ENCODE measurements around the gene HOXA4.
A peak's percentile ranks its signal among the peaks of the same experiment; 100 is the strongest.

Gene HOXA4

GRCh38 chr7:27147199-27148030, 16.9 kb upstream of the HOXA4 start, which contains the start of gene HOXA6:
Gene HOXA6 (minus strand): TSS chr7:27147774. CDS start chr7:27147749, 25 bp downstream.
- no peak for DNase-seq (ENCODE audit: low spot score)

- no peak for DNase-seq (ENCODE audit: low spot score)
Measured at GRCh38 chr7:27146491-27147198, 16.1 kb upstream of the HOXA4 start.

GRCh38 chr7:27145914-27146412, 15.4 kb upstream of the HOXA4 start:
- no peak for DNase-seq (ENCODE audit: low spot score)

GRCh38 chr7:27145165-27145913, 14.8 kb upstream of the HOXA4 start:
- no peak for DNase-seq (ENCODE audit: low spot score)

- DNase-seq (ENCODE audit: low spot score): no peak
Measured at GRCh38 chr7:27144781-27145164, 14.2 kb upstream of the HOXA4 start.

- no peak for DNase-seq (ENCODE audit: low spot score)
Measured at GRCh38 chr7:27143950-27144780, 13.6 kb upstream of the HOXA4 start.

- DNase-seq (ENCODE audit: low spot score): peak; percentile 99
Measured at GRCh38 chr7:27143023-27143949, 12.7 kb upstream of the HOXA4 start, which contains the start of gene HOXA5. Gene HOXA5 (minus strand): TSS chr7:27143681. CDS start chr7:27143607, 74 bp downstream.

GRCh38 chr7:27142580-27143022, 12.0 kb upstream of the HOXA4 start:
- no peak for DNase-seq (ENCODE audit: low spot score)

- peak; percentile 91 for DNase-seq (ENCODE audit: low spot score)
Measured at GRCh38 chr7:27141923-27142579, 11.5 kb upstream of the HOXA4 start.

- DNase-seq (ENCODE audit: low spot score): no peak
Measured at GRCh38 chr7:27141137-27141922, 10.8 kb upstream of the HOXA4 start.

GRCh38 chr7:27140126-27140857, 9.7 kb upstream of the HOXA4 start:
- peak; percentile 70 for DNase-seq (ENCODE audit: low spot score)

- no peak for DNase-seq (ENCODE audit: low spot score)
Measured at GRCh38 chr7:27139334-27140125, 9.0 kb upstream of the HOXA4 start.

- DNase-seq (ENCODE audit: low spot score): no peak
Measured at GRCh38 chr7:27138985-27139333, 8.4 kb upstream of the HOXA4 start.

- no peak for DNase-seq (ENCODE audit: low spot score)
Measured at GRCh38 chr7:27138472-27138871, 7.9 kb upstream of the HOXA4 start.

GRCh38 chr7:27137640-27138315, 7.2 kb upstream of the HOXA4 start:
- no peak for DNase-seq (ENCODE audit: low spot score)

- DNase-seq (ENCODE audit: low spot score): no peak
Measured at GRCh38 chr7:27134392-27134791, 3.8 kb upstream of the HOXA4 start.

Data from HuH-7 (cell line).